Nephron progenitor cell (in vitro differentiated cells): ENCODE data around the gene LASP1.
"Not testable (repeated sequence)": the region's sequence is repeated elsewhere in the genome, so short reads cannot be mapped to it uniquely, and the experiment has no call there.

Experiments
- DNase-seq: peaks from one replicate; pipeline ENCODE4 v3.0.0; 2021
- H3K27ac Mint-ChIP-seq: 2 replicates; pipeline ENCODE4 v1.8.0; 2021; ENCODE audit warnings: mild to moderate bottlenecking, moderate library complexity, mixed read lengths
- H3K27me3 Mint-ChIP-seq: 2 replicates; pipeline ENCODE4 v1.8.0; 2021; ENCODE audit warnings: mild to moderate bottlenecking, low read depth, mixed read lengths; ENCODE audit not compliant: poor library complexity
- H3K36me3 Mint-ChIP-seq: 2 replicates; pipeline ENCODE4 v1.8.0; 2021; ENCODE audit warnings: low read depth, mixed read lengths
- H3K4me1 Mint-ChIP-seq: 2 replicates; pipeline ENCODE4 v1.8.0; 2021; ENCODE audit warnings: mixed read lengths
- H3K4me3 Mint-ChIP-seq: 2 replicates; pipeline ENCODE4 v1.8.0; 2021; ENCODE audit warnings: mild to moderate bottlenecking, moderate library complexity, mixed read lengths
- H3K9me3 Mint-ChIP-seq: 2 replicates; pipeline ENCODE4 v1.8.0; 2021; ENCODE audit warnings: mild to moderate bottlenecking, moderate library complexity, mixed read lengths
- CTCF ChIP-seq: fragments of 200-600 bp; sonication (generic); IDR thresholded peaks from 2 replicates; pipeline ENCODE4 v1.5.0; 2021; ENCODE audit warnings: antibody characterized with exemption

The LASP1 gene

GRCh38 chr17:38848939-38849605, 20.8 kb upstream of the LASP1 start:
- H3K36me3 Mint-ChIP-seq, result peaks cover 76% of the 10 kb centered on the region
- no peaks in the 10 kb centered on the region for H3K27me3 Mint-ChIP-seq
- no peak overlapping the region for H3K4me3 Mint-ChIP-seq
- H3K4me1 Mint-ChIP-seq, result peaks cover 40% of the 10 kb centered on the region
- no peaks in the 10 kb centered on the region for H3K9me3 Mint-ChIP-seq
- no peak overlapping the region for H3K27ac Mint-ChIP-seq
- DNase-seq, result no peak
- TF ChIP-seq CTCF, result no peak

GRCh38 chr17:38850374-38850773, 19.5 kb upstream of the LASP1 start:
- Mint-ChIP-seq H3K9me3 (no peaks in the 10 kb centered on the region), H3K27me3 (no peaks in the 10 kb centered on the region), H3K4me1 (peaks cover 40% of the 10 kb centered on the region), H3K4me3 (peak overlapping the region; percentile 99), H3K36me3 (peaks cover 76% of the 10 kb centered on the region), H3K27ac (peak overlapping the region; percentile 41)
- no peak for DNase-seq
- no peak for TF ChIP-seq CTCF

- no peak for TF ChIP-seq CTCF
- peaks cover 40% of the 10 kb centered on the region for H3K4me1 Mint-ChIP-seq
- H3K36me3 Mint-ChIP-seq, result peaks cover 69% of the 10 kb centered on the region
- no peak for DNase-seq
- H3K27me3 Mint-ChIP-seq, result no peaks in the 10 kb centered on the region
- H3K9me3 Mint-ChIP-seq, result no peaks in the 10 kb centered on the region
- peak overlapping the region; percentile 99 for H3K4me3 Mint-ChIP-seq
- H3K27ac Mint-ChIP-seq, result peak overlapping the region; percentile 80
Measured at GRCh38 chr17:38851434-38851833, 18.4 kb upstream of the LASP1 start.

- Mint-ChIP-seq H3K36me3 (peaks cover 57% of the 10 kb centered on the region), H3K4me3 (peak overlapping the region; percentile 99), H3K9me3 (no peaks in the 10 kb centered on the region), H3K27me3 (peaks cover 5% of the 10 kb centered on the region), H3K4me1 (peaks cover 40% of the 10 kb centered on the region), H3K27ac (peak overlapping the region; percentile 100)
- DNase-seq, result no peak
- TF ChIP-seq CTCF, result no peak
Measured at GRCh38 chr17:38852771-38853291, 17.0 kb upstream of the LASP1 start.

- Mint-ChIP-seq H3K36me3 (peaks cover 50% of the 10 kb centered on the region), H3K4me1 (peaks cover 40% of the 10 kb centered on the region), H3K9me3 (no peaks in the 10 kb centered on the region), H3K4me3 (peak within 1 kb of the TSS; percentile 99), H3K27me3 (peaks cover 7% of the 10 kb centered on the region), H3K27ac (peak within 1 kb of the TSS; percentile 100)
- TF ChIP-seq CTCF, result no peak
- DNase-seq, result peak; percentile 91
Measured at GRCh38 chr17:38853292-38854219, 16.3 kb upstream of the LASP1 start, which contains the start of gene RPL23. Gene RPL23, minus strand, starts transcription at chr17:38853721. Its CDS starts 11 bp downstream, at chr17:38853710.

- peaks cover 34% of the 10 kb centered on the region for H3K36me3 Mint-ChIP-seq
- peaks cover 11% of the 10 kb centered on the region for H3K27me3 Mint-ChIP-seq
- H3K9me3 Mint-ChIP-seq, DNase-seq: not testable (repeated sequence)
- H3K4me3 Mint-ChIP-seq, result peak overlapping the region; percentile 65
- H3K27ac Mint-ChIP-seq, result peak overlapping the region; percentile 59
- peaks cover 38% of the 10 kb centered on the region for H3K4me1 Mint-ChIP-seq
Measured at GRCh38 chr17:38855101-38855714, 14.7 kb upstream of the LASP1 start.
